AG04449 (cell line): Measurements from ENCODE around the gene PCP4L1.
"Not testable (repeated sequence)": the region's sequence is repeated elsewhere in the genome, so short reads cannot be mapped to it uniquely, and the experiment has no call there.

Source experiments
- CTCF ChIA-PET: fragments of 350-600 bp; formaldehyde crosslinking; extraction: SDS; loops from one replicate; lab custom pipeline; 2021; ENCODE audit warnings: antibody characterized with exemption; lab: Yijun Ruan, JAX
- POLR2A ChIA-PET: fragments of 400-600, 350-600 bp; formaldehyde crosslinking; extraction: SDS; loops from one replicate; lab custom pipeline; 2020; ENCODE audit warnings: antibody characterized with exemption, inconsistent platforms; lab: Yijun Ruan, JAX
- DNase-seq: peaks from one replicate; pipeline ENCODE4 v3.0.0-alpha.2; 2010; ENCODE audit warnings: low read depth, low spot score
- H3K4me3 ChIP-seq: 2 replicates; pipeline ENCODE4 v1.5.1; 2011; ENCODE audit warnings: low read depth, mild to moderate bottlenecking, control low read depth, low read length
- TF ChIP-seq, protein P1 (sequence below): IDR thresholded peaks from one replicate; pipeline ENCODE4 v1.5.1; 2011; ENCODE audit warnings: mild to moderate bottlenecking, moderate library complexity, low read length, control low read depth, inconsistent platforms; ENCODE audit not compliant: insufficient read depth; ENCODE audit errors: missing control alignments

The PCP4L1 gene

GRCh38 chr1:161250829-161251228, 7.7 kb upstream of the PCP4L1 start:
- no peak for DNase-seq
- no peak overlapping the region for H3K4me3 ChIP-seq
- ChIA-PET POLR2A (no interaction called here), CTCF (interaction anchor here (1.4 to 4.2 kb wide), 3 partner anchors 18 to 40 kb away, joined by 3 to 43 read pairs (median 4); partner anchors contain the start of gene TOMM40L)
- TF ChIP-seq, protein P1, sequence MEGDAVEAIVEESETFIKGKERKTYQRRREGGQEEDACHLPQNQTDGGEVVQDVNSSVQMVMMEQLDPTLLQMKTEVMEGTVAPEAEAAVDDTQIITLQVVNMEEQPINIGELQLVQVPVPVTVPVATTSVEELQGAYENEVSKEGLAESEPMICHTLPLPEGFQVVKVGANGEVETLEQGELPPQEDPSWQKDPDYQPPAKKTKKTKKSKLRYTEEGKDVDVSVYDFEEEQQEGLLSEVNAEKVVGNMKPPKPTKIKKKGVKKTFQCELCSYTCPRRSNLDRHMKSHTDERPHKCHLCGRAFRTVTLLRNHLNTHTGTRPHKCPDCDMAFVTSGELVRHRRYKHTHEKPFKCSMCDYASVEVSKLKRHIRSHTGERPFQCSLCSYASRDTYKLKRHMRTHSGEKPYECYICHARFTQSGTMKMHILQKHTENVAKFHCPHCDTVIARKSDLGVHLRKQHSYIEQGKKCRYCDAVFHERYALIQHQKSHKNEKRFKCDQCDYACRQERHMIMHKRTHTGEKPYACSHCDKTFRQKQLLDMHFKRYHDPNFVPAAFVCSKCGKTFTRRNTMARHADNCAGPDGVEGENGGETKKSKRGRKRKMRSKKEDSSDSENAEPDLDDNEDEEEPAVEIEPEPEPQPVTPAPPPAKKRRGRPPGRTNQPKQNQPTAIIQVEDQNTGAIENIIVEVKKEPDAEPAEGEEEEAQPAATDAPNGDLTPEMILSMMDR, result no peak

DNA sequence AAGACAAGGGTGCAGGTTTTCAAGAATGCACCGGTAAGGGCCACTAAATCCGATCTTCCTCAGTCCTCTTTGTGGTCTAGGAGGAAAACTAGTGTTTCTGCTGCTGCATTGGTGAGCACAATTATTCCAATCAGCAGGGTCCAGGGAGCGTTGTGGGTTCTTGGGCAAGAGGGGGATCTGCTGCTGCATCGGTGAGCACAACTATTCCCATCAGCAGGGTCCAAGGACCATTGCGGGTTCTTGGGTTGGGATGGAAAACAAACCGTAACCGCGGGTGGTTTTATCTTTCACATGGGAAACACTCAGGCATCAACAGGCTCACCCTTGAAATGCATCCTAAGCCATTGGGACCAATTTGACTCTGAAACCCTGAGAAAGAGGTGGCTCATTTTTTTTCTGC, 7.0 kb upstream of the PCP4L1 start:
- H3K4me3 ChIP-seq, result no peak overlapping the region
- ChIA-PET CTCF (interaction anchor here (0.8 to 2.2 kb wide), 3 partner anchors 15 to 24 kb away, joined by 3 to 6 read pairs (median 3); no protein-coding TSS in a partner anchor), POLR2A (no interaction called here)
- TF ChIP-seq, protein P1, result no peak
- DNase-seq, result no peak

GRCh38 chr1:161255302-161255701, 3.2 kb upstream of the PCP4L1 start:
- H3K4me3 ChIP-seq, DNase-seq, POLR2A ChIA-PET, CTCF ChIA-PET: not testable (repeated sequence)

DNA sequence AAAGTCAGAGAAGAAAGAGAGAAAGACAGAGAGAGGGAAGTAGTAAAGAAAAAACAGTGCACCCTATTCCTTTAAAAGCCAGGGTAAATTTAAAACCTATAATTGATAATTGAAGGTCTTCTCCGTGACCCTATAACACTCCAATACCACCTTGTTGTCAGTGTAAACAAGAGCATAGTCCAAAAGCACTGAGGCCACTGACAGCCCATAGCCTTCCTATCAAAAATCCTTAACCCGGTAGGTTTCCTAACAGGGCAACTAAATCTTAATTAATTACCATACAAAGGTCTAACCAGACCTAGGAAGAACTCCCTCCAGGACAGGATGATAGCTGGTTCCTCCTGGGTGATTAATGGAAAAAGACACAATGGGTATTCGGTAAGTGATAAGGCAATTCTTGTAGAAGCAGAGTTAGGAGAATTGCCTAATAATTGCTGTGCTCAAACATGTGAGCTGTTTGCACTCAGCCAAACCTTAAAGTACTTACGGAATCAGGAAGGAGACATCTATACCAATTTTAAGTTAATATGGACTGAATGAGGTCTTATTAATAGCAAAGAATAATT, 2.5 kb upstream of the PCP4L1 start:
- H3K4me3 ChIP-seq, POLR2A ChIA-PET, DNase-seq: not testable (repeated sequence)
- CTCF ChIA-PET, result interaction anchor here (1.3 kb wide), 1 partner anchor 29 kb away, joined by 3 read pairs; no protein-coding TSS in a partner anchor

- DNase-seq, POLR2A ChIA-PET, H3K4me3 ChIP-seq: not testable (repeated sequence)
- CTCF ChIA-PET, result interaction anchor here (0.6 to 4.9 kb wide), 4 partner anchors 30 to 483 kb away, joined by 3 to 37 read pairs (median 5); partner anchors contain the start of gene TOMM40L
These were observed 1.4 kb upstream of the PCP4L1 start for GRCh38 chr1:161257109-161257508.

GRCh38 chr1:161259345-161259702, 779 bp downstream of the PCP4L1 start:
- no peak overlapping the region; the same call in 1 of the 2 replicates for H3K4me3 ChIP-seq
- ChIA-PET POLR2A (no interaction called here), CTCF (interaction anchor here (1.6 to 4.9 kb wide), 2 partner anchors 29 to 32 kb away, joined by 5 to 37 read pairs; partner anchors contain the start of gene TOMM40L)
- TF ChIP-seq, protein P1, result no peak
- no peak for DNase-seq

- ChIA-PET POLR2A (no interaction called here), CTCF (interaction anchor here (1.6 to 4.9 kb wide), 2 partner anchors 29 to 33 kb away, joined by 5 to 37 read pairs; partner anchors contain the start of gene TOMM40L)
- no peak for DNase-seq
- H3K4me3 ChIP-seq, result no peak overlapping the region
- TF ChIP-seq, protein P1, result no peak
These were observed 1.2 kb downstream of the PCP4L1 start for GRCh38 chr1:161259765-161260164.
